Erythroblast (primary cell): Measurements from ENCODE around the gene JAZF1.

Experiments used
- DNase-seq, 2 experiments: peaks; one replicate each; lab custom pipeline; 2025; lab: John Stamatoyannopoulos, UW
- GATA1 ChIP-seq: IDR thresholded peaks from 2 replicates; pipeline ENCODE4 v1.6.1; 2011; ENCODE audit warnings: low read depth, mild to moderate bottlenecking, control low read depth, low read length, moderate library complexity
- POLR2A ChIP-seq: IDR thresholded peaks from 2 replicates; pipeline ENCODE4 v1.6.1; 2011; ENCODE audit warnings: mild to moderate bottlenecking, low read length

The JAZF1 gene

DNA sequence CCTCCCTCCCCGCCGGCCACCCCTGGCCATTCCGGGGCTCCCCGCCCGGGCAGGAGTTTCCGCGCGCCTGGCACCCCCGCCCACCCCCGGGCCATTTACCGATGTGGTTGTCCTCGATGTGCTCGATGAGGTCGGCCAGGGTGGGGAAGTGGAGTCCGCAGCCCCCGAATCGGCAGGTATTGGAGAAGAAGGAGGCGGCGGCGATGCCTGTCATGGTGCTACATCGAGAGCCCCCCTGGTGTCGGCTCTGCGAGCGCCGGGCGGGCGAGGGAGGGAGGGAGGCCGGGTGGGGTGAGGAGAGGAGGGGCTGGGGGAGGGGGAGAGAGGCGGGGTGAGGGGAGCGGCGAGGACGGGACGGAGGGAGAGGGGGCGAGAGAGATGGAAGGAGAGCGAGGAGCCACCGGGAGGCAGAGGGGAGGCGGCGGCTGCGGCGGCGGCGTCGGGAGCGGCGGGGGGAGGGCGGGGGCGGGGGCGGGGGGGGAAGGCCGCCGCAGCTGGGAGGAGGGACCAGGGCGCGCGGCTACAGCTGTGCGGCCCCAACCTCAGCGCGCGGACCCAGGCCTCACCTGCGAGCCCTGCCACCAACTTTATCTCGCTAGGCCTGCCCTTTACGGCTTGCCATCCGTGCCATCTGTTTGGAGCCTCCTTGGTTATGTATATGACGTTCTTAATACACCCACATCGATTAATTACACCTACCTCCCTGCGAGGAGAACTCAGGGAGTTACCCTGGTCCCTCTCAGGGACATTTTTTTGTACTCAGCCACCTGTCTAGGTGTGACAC, at the start of gene JAZF1:
TSS of gene JAZF1 (minus strand) at position 432 of the 784 bp plus-strand sequence.
- peak; percentile 72 to 78 for DNase-seq

DNA sequence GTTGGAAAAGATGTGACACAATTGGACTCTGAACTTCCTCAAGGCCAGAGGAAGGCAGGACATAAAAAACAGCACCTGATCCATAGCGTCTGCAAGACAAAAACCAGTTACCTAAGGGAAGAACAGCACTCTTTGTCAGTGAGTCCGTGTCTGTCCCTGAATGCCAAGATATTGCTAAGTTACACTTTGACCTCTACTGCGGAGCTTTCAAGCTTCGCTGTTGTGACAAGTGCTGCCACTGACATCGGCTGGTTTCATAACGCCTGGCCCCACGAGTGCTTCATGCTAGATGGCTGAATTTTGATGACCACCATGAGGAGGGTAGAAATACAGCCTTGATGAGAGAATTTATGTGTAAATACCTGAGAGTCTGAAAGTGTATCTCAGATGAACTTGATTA, 49.7 kb upstream of the JAZF1 start:
- TF ChIP-seq POLR2A (no peak), GATA1 (no peak)
- no peak for DNase-seq

More for the DNA sequence above, at the start of gene JAZF1:
- TF ChIP-seq POLR2A (peak; percentile 30), GATA1 (no peak)

DNA sequence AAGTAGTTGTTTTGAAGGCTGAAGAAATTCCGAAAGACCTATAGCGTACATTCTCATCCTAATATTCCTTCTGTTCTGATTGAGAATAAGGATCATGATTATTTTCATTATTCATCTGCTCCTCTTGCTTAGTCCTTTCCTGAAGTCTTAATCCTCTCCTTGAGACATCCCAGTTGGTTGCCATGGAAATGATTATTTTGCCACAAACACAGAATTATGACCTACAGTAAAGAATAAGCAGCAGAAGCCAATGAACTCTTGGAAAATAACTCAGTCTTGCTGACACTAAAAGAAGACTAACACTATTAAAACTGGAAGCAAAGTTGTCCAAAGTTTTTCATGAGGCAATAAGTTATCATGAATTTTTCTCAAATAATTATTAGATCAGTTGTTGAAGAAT, 47.8 kb upstream of the JAZF1 start:
- no peak for DNase-seq
- TF ChIP-seq POLR2A (no peak), GATA1 (no peak)

DNA sequence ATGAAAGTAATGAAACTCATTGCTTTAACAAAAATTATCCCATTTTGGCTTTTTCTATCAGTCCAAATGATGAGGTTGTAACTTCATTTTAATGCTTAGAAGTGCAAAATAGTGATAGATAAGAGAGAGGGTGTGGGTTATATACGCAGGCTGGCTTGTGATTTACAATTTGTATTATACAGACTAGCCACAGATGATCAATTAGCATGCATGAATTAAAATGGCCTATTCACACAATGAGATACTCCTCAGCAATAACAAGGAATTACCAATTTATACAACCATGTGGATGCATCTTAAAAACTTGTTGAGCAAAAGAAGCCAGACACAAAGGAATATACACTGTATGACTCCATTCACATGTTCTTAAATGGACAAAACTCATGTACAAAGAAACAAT, 45.4 kb upstream of the JAZF1 start:
- TF ChIP-seq POLR2A (no peak), GATA1 (no peak)
- DNase-seq: no peak

DNA sequence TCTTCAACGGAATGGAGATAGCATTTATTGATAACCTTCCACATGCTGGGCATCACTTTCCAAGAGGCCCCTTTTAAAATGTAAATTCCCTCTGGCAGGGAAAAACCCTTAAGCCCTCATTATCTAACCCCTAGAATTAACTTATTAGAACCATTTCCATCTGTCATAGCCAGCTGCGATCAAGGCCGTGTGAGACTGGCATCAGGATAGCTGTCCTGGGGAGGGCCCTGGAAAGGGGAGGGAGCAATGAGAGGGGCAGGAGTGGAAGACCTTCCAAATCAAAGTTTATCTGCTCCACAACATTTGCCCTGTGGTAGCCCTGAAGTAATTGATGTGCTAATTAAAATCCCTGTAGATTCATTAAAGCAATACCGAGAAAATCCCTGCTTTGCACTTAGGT, 45.0 kb upstream of the JAZF1 start:
- TF ChIP-seq GATA1: no peak
- TF ChIP-seq POLR2A: no peak
- no peak for DNase-seq

DNA sequence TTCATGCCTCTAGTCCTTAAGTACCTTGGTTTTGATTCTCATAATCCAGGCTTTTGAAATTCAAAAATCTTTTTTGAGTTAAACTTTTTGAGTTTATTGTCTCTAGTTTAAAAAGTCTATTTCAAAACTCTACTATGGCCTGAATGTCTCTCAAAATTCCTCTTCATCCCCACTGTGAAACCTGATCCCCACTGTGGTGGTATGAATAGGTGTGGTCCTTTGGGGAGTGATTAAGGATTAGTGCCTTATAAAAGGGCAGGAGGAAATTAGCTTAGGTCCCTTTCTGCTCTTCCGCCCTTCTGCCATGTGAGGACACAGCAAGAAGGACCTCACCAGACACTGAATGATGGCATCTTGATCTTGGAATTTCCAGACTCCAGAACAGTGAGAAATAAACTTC, 44.1 kb upstream of the JAZF1 start:
- DNase-seq: no peak
- TF ChIP-seq POLR2A (no peak), GATA1 (no peak)

DNA sequence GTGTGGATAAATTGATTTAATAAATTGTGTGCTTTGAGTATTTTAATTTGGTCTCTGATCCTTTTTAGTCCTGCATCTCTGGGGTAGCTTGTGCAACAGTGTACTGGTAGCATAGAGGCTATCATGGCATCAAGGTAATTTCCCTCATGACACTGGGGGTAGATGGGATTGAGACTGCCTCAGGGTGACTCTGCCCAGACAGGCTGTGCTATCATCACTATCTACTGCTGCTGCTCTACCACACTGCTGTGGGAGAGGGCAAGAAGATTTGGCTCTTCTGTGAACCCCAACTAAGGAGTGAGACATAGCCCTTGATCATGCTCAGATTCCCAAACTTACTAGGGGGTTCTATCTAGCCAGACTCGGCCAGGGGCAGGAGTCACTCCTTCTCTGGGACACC, 43.6 kb upstream of the JAZF1 start:
- no peak for TF ChIP-seq POLR2A
- no peak for TF ChIP-seq GATA1
- DNase-seq: peak; percentile 6 to 10

DNA sequence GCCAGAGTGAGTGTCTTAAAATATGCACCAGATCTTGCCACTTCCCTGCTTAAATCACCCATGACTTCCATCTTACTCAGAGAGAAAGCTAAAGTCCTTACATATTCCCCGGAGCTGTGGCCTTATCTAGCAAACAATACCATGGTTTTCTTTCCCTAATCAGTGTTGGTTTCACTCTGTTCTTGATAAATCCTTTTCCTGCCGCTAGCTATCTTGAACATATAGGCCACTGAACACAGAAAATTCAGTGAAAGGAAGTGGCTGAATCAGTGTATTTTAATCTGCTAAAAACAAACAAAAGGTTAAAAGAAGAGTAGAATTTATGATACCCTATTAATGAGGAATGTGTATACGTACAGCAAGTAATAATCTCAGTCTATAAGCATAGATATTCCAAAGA, 42.0 kb upstream of the JAZF1 start:
- DNase-seq: no peak
- TF ChIP-seq GATA1 (no peak), POLR2A (no peak)

DNA sequence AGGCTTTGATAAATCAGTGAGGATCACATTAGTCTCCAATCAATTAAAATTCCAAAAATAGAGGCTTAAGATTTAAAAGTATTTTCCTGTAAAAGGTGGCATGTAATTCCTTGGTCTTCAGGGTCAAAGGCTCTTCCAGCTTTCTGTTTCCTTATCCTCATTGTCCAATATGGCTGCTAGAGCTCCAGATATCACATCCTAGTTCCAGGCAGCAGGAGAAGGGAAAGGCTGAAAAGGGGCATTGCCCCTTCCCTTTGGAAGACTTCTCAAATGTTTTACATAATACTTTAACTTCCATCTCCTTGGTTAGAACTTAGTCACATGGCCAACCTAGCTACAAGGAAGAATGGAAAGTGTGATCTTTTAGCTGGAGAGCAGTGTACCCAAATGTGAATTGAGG, 39.2 kb upstream of the JAZF1 start:
- TF ChIP-seq GATA1: no peak
- TF ChIP-seq POLR2A: no peak
- DNase-seq: no peak

DNA sequence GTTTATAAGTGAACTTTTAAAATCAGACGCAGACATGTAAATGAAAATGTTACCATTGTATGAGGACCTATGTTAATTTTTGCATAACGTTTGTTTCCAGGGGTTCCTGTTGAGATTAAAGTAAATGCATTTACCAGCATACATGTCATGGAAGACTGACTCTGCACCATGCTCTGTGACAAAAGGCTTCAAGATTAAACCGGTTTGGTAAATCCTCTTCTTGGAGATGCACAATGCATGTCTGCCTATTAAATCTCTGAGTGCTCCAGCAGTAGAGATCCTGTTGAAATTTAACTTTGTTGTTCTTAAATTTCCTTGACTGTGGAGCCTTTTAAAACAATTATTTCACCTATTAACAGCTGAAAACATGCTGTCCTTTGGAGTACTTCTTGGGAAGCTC, 36.5 kb upstream of the JAZF1 start:
- no peak for TF ChIP-seq GATA1
- TF ChIP-seq POLR2A: no peak

DNA sequence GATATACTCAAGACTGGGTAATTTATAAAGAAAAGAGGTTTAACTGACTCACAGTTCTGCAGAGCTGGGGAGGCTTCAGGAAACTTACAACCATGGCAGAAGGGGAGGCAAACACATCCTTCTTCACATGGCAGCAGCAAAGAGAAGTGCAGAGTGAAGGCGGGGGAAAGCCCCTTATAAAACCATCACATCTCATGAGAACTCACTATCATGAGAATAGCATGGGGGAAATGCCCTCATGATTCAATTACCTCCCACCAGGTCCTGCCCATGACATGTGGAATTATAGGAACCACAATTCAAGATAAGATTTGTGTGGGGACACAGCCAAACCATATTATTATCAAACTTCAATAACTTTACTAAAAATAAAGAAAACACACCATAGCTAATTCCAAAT, 30.4 kb upstream of the JAZF1 start:
- TF ChIP-seq POLR2A: no peak
- DNase-seq: no peak

More for the DNA sequence above, 36.5 kb upstream of the JAZF1 start:
- no peak for DNase-seq

DNA sequence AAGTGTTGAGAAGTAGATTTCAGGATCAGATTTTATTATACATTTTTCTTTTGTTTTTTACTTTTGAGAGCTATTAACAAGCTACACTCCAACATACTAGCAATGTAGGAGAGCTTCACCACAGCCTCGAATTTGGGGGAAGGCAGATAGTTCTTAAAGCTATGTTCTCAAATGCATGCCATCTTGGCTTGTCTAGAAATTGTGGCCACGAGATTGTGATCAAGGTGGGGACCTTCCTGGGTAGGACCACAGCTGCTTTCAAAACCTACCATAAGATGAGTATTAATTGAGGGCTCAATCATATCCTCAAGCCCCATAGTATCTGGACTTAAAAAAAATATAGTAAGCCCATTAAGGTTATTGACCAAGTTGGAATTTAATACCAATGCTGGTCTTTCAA, 27.9 kb upstream of the JAZF1 start:
- TF ChIP-seq POLR2A: no peak
- TF ChIP-seq GATA1: no peak
- peak; percentile 12 to 29 for DNase-seq

DNA sequence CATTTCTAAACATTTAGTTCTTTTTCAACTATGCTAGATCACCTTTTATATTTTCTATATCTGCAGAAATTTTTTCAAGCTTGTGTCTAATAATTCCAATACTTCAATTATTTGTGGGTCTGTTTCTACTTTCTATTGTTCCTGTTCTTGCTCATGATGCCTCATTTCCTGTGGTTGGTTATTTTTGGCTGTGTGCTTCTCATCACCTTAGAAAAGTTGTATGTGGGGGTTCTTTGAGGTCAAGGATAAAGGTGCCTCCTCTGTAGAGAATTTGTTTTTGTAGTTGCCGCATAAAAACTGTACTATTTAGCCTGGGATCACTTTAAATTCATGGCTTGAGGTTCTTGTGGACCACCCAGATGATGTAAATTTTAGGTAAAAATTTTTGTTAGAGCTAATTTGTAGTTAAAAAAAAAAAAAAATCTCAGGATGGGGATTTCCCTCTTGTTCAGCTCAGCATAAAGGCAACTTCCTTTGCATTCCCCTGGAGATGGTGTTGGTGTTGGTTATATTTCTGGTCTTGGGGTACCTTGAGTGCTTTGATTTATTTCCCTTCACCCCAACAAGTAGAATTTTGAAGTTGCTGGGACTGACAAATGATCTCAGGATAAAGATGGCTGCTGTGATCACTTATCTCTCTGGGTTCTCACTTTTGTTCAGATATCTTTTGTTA, 27.0 kb upstream of the JAZF1 start:
- no peak for DNase-seq
- TF ChIP-seq POLR2A (no peak), GATA1 (no peak)

DNA sequence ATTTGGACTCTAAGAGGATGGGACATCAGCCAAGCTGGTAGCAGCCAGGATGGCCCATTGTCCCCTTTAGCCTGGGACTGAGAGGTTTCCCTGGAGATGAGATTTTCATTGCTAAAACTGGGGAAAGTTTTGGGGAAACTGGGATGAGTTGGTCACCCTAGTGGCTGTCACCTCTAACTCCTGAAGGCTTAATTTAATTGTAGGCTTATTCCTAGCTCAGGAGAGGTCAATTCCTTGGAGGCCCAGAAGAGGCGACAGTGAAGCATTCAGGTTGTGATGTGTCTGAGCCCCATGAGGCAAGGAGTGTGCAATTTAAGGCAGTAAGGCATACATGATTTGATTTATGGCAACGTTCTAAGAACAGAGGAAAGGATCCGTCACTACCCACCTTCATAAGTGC, 24.9 kb upstream of the JAZF1 start:
- DNase-seq: peak; percentile 14 to 22
- TF ChIP-seq POLR2A (no peak), GATA1 (no peak)
